Ramos (cell line): Measurements from ENCODE around the gene SCIMP.
"Not testable (repeated sequence)": the region's sequence is repeated elsewhere in the genome, so short reads cannot be mapped to it uniquely, and the experiment has no call there.

Source experiments
- in situ Hi-C: fragments of 300-500 bp; cut with MboI; formaldehyde crosslinking; loops from one replicate; pipeline ENCODE4 v1.14.3; 2022; ENCODE audit warnings: low sequenced_read_pairs; ENCODE audit not compliant: unreplicated experiment

Gene SCIMP

DNA sequence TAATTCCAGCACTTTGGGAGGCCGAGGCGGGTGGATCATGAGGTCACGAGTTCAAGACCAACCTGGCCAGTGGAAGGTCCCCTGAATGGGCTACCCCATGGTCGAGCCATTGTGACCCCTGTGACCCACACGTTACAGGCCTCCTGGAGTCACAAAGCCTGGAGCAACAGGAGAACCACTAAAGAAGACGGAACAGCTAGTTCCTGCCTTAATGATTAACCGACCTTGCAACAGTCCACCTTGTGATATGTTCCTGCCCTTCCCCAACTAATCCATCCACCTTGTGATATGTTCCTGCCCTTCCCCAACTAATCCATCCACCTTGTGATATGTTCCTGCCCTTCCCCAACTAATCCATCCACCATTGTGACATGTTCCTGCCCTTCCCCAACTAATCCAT, 5.1 kb upstream of the SCIMP start:
- in situ Hi-C loops = loop anchor here (5.0 kb wide), 1 partner anchor 42 kb away; no protein-coding TSS in a partner anchor

DNA sequence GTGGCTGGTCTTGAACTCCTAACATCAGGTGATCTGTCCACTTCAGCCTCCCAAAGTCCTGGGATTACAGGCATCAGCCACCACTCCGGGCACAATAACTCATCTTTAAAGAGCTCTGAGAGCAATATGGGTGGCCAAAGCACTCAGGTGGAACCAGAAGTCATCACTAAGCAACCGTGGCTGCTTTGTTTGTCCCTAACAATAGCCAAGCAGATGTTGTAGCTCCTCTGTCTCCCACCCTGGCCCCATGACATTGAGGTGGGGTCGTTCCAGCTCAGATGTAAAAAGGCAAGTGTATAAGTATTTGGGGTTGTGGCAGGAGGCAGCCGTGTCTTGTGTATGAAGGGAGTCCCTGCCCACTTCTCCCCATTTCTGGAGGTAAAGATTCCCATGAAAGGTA, 3.7 kb upstream of the SCIMP start:
- in situ Hi-C loops = loop anchor here (5.0 kb wide), 1 partner anchor 41 kb away; no protein-coding TSS in a partner anchor

GRCh38 chr17:5237541-5238016, 2.9 kb upstream of the SCIMP start:
- in situ Hi-C loops = loop anchor here (5.0 kb wide), 1 partner anchor 40 kb away; no protein-coding TSS in a partner anchor

DNA sequence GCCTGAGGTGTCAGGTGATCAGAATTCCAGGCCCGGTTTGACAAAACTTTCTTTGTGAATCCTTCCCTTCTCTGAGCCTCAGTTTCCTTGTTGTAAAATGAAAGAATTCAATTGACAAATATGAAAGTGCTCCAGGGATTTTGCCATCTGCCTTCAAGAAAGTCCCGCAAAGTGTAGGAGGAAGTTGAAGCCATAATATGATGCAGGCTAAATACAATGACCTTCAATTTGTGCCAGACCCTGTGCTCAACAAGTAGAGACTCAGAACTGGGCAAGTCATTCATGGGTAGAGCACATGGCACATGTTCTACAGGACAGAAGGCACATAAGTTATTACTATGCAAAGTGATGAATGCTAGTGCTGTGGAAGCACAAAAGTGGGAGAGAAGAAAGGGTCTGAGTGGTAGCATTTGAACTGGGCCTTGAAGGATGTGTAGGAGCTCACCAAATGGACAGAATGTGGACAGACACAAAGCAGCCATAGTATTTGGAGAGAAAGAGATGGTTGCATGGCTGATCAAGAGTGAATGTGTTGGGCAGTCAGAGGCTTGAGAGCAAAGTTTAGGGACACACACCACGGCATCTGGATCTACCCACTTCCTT, 2.4 kb upstream of the SCIMP start:
- in situ Hi-C loops = loop anchor here (5.0 kb wide), 1 partner anchor 40 kb away; no protein-coding TSS in a partner anchor

DNA sequence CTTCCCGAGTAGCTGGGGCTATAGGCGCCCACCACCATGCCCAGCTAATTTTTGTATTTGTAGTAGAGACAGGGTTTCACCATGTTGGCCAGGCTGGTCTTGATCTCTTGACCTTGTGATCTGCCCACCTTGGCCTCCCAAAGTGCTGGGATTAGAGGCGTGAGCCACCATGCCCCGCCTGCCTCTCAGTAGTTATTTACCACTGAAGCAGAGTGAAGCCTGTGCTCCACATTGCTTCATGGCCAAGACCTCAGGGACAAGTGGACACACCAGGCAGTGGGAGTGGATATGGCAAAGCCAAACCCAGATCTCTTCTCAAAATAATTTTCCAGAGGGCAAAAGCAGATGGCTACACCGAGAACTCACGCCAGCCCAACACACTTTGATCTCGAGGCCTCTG, 1.2 kb downstream of the SCIMP start:
- in situ Hi-C loops = not testable (repeated sequence)

GRCh38 chr17:5226940-5227878, 7.5 kb downstream of the SCIMP start:
- in situ Hi-C loops = no loop called here

DNA sequence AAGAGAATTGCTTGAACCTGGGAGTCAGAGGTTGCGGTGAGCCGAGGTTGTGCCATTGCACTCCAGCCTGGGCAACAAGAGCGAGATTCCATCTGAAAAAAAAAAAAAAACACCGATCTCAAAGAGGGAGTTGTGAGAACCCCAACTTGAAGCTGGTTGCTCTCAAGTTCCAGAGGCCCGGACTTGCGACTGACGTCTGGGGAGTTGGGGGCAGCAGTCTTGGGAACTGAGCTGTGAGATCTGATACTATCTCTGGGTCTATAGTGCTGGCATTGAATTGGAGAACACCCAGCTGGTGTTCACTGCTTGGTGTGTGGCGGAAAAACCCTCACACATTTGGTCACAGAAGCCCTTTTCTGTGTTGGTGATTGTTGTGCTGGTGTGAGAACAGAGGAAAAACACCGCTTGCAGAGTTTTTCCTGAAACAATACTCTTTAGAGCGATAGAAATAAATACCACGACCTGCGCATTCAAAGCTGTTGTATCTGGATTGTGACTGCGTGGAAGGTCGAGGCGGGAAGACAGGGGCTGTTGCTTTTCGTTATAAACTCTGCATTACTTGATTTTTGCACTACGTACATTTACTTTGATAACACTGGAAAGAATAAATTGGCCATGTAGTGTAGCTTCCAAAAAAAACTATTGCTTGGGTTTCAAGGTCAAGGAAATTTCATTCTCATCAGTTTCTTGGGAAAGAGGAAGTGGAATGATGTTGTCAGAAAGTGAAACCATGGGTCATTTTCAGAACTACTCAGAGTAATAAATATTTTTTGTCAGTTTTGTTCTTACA, 8.8 kb downstream of the SCIMP start:
- in situ Hi-C loops = no loop called here

GRCh38 chr17:5221912-5222311, 12.7 kb downstream of the SCIMP start:
- in situ Hi-C loops = not testable (repeated sequence)

DNA sequence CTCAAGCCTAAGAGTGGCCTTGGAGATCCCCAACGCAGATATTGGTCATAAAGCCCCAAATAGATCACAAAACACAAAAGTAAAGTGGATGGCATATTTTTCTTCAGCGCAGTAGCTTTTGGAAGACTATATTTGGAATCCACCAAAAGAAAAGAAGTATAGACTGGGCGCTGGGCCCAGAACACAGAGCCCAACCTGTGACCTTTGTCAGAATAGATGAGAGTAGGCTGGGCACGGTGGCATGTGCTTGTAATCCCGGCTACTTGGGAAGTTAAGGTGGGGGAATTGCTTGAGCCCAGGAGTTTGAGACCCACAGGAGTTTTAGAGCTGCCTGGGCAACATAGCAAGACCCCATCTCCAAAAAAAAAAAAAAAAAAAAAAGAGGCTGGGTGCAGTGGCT, 14.6 kb downstream of the SCIMP start:
- in situ Hi-C loops = no loop called here

- in situ Hi-C loops = no loop called here
Observed at GRCh38 chr17:5219536-5219935, 15.1 kb downstream of the SCIMP start.

DNA sequence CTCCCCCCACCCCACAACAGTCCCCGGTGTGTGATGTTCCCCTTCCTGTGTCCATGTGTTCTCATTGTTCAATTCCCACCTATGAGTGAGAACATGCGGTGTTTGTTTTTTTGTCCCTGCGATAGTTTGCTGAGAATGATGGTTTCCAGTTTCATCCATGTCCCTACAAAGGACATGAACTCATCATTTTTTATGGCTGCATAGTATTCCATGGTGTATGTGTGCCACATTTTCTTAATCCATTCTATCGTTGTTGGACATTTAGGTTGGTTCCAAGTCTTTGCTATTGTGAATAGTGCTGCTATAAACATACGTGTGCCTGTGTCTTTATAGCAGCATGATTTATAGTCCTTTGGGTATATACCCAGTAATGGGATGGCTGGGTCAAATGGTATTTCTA, 17.1 kb downstream of the SCIMP start:
- in situ Hi-C loops = not testable (repeated sequence)

DNA sequence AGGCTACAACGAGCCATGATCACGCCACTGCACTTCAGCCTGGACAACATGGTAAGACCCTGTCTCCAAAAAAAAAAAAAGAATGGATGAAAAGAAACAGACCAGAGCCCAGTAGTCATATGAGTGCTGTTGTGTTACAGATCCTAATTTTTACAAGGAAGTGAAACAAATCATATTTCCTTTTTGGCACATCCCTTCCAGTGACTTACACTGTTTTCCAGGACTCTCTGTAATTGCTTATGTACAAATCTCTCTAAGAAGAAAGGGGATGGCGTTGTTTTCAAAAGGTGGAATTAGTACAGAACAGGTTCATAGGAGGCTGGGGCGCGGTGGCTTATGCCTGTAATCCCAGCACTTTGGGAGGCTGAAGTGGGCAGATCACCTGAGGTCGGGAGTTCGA, 23.2 kb downstream of the SCIMP start:
- in situ Hi-C loops = no loop called here

- in situ Hi-C loops = no loop called here
Observed at GRCh38 chr17:5210614-5211252, 23.9 kb downstream of the SCIMP start.

DNA sequence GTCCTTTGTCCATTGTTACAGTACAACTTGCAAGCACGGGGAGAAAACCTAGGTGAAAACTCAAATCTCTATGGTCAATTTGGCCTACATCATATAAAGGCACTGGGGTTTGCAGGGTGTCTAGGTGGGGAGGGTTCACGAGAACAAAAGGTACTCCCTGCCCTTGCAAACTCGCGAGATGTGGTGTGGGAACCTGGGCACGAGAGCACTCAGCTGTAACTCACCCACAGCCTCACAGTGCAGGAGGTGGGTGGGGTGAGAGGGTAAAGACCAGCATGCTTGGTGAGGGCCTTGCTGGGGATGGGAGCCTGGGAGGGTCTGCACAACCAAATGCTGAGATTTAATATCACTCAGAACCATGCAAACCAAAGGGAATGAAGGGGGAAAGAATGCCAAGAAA, 24.6 kb downstream of the SCIMP start:
- in situ Hi-C loops = no loop called here

GRCh38 chr17:5209396-5209795, 25.3 kb downstream of the SCIMP start:
- in situ Hi-C loops = no loop called here

DNA sequence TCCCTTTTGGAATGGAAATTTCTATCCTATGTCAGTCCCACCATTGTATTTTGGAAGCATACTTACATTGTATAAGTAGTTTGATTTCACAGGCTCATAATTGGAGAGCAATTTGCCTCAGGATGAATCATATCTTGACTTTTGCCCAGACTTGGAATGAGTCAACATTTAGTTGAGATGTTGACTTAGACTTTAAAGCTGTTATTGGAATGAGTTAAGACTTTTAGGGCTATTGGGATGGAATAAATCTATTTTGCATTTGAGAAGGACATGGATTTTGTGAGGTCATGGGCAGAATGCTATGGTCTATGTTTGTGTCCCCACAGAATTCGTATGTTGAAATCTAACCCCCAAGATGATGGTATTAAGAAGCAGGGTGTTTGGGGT, 30.8 kb downstream of the SCIMP start:
- in situ Hi-C loops = no loop called here

DNA sequence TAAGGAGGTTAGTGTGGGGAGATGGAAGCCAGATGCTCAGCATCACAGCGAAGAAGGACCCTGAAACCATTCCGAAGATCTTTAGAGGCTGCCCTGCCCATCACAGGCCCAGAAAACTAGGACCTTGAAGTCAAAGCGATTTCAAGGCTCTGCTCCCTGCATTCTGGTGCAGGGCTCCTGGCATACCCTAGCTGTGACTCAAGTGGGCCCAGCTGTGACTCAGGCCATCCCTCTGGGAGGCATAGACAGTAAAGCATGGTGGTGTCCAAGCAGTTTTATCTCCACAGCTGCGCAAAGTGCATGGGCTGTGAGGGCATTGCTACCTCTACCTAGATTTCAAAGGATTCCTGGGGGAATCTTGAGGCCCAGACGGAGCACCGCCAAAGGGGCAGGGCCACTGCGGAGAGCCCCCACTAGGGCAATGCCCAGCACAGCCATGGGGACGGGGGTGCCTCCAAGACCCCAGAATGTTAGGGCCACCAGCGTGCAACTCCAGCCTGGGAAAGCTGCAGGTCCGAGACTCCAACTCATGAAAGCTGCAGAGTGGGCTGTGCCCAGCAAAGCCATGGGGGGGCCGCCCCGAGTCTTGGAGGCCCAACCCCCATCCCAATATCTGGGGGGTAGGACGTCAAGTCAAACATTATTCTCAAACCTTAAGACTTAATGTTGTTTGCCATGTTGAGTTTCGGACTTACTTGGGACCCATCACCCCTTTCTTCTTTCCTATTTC, 31.3 kb downstream of the SCIMP start:
- in situ Hi-C loops = no loop called here

DNA sequence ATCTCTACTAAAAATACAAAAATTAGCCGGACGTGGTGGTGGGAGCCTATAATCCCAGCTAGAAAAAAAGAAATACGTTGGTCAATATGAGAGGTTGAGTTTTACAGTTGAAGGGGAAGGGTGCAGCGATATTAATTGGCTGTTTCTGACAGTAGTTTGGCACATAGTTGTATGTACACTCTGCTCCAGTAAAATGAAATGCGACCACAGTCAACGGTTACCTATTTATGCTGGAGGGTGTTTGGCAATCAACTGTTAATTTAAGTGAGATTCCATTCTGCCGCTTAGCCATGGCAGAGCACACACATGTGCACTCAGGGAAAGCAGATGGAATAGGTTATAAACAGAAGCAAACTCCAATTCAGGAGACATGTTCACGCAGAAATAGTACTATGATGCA, 33.6 kb downstream of the SCIMP start:
- in situ Hi-C loops = no loop called here

DNA sequence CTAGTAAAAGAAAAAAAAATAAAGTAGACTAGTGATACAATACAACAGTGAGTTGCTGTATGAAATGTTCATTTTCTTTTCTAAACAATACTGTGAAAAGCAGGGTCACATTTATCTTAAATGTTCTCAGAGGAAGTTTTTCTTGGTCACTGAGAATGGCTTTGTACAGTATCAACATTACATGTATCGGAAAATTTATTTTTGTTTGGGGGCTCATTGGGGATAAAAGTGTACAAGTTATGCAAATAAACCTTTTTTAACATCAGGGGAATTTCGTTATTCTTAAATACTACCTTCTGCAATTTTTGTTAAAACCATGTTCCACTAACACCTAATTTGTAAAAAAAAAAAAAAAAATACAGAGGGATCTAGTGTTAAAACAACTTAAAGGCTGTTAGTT, 34.3 kb downstream of the SCIMP start:
- in situ Hi-C loops = no loop called here
